ENCODE data around the gene ARHGAP1.

DNA sequence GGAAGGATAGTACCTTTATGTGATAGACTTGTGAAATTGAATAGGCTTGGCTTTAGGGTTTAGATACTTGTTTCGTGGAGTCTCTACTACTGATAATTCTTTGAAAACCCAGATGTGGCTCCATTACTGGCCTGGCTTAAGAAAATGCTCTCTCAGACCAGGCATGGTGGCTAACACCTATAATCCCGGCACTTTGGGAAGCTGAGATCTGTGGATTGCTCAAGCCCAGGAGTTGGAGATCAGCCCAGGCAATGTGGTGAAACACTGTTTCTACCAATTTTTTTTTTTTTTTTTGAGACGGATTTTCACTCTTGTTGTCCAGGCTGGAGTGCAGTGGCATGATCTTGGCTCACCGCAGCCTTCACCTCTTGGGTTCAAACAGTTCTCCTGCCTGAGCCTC is 42.2 kb downstream of the ARHGAP1 start:
- no peak for TF ChIP-seq POLR2A (IDR thresholded peaks at IDR 0.05; ENCODE audit: low read depth, low read length)
- no peak for TF ChIP-seq POLR2AphosphoS5 (IDR thresholded peaks at IDR 0.05; ENCODE audit: low read depth, low read length)

Data from GM12891 (cell line).